Caco-2 (cell line): ENCODE data around the gene METTL5. TPM values are rescaled to one million over a fixed set of nuclear protein-coding genes. Genes with fewer than 3 reads are reported as not detected.

Experiments used
- BruUV-seq: library from RNA; stranded (reverse); fragments of 400-500 nt; replicated peaks from 2 replicates; lab custom pipeline; 2021; lab: Mats Ljungman, UMichigan
- CTCF ChIA-PET: fragments of 300-600 bp; sonication (Branson Sonifier 250); formaldehyde crosslinking; loops from one replicate; lab custom pipeline; 2022; ENCODE audit warnings: antibody characterized with exemption; lab: Charles Lee
- POLR2A ChIA-PET: fragments of 300-600 bp; sonication (Branson Sonifier 250); formaldehyde crosslinking; loops from one replicate; lab custom pipeline; 2022; ENCODE audit warnings: antibody characterized with exemption; lab: Charles Lee
- DNase-seq, 2 experiments: peaks; one replicate each; pipeline versions ENCODE4 v3.0.0 to v3.0.0-alpha.2; 2020 to 2022
- H3K27me3 ChIP-seq: replicated peaks from 2 replicates; pipeline ENCODE4 v1.6.0; 2011; ENCODE audit warnings: low read length; ENCODE audit not compliant: control insufficient read depth, insufficient read depth
- H3K36me3 ChIP-seq: 2 replicates; pipeline ENCODE4 v1.5.1; 2011; ENCODE audit warnings: low read length; ENCODE audit not compliant: control insufficient read depth, insufficient read depth
- H3K4me1 ChIP-seq: fragments of 250-450 bp; sonication (Bioruptor Pico); 2 replicates; pipeline ENCODE4 v1.5.1; 2020; ENCODE audit warnings: mild to moderate bottlenecking
- H3K4me3 ChIP-seq: 2 replicates; pipeline ENCODE4 v1.5.1; 2011; ENCODE audit warnings: low read depth, mild to moderate bottlenecking, control low read depth, low read length
- H3K9me3 ChIP-seq: fragments of 250-450 bp; sonication (Bioruptor Pico); 2 replicates; pipeline ENCODE4 v1.5.1; 2020; ENCODE audit warnings: mild to moderate bottlenecking, moderate library complexity
- H3K27ac Mint-ChIP-seq: one replicate; pipeline ENCODE4 v1.8.0; 2022; ENCODE audit warnings: mixed read lengths; ENCODE audit not compliant: unreplicated experiment
- H3K27me3 Mint-ChIP-seq: one replicate; pipeline ENCODE4 v1.8.0; 2022; ENCODE audit warnings: mixed read lengths; ENCODE audit not compliant: insufficient read depth, unreplicated experiment
- H3K36me3 Mint-ChIP-seq: one replicate; pipeline ENCODE4 v1.8.0; 2022; ENCODE audit warnings: mild to moderate bottlenecking, mixed read lengths; ENCODE audit not compliant: insufficient read depth, unreplicated experiment
- H3K4me1 Mint-ChIP-seq: one replicate; pipeline ENCODE4 v1.8.0; 2022; ENCODE audit warnings: low read depth, mixed read lengths; ENCODE audit not compliant: unreplicated experiment
- H3K4me3 Mint-ChIP-seq: one replicate; pipeline ENCODE4 v1.8.0; 2022; ENCODE audit warnings: mild to moderate bottlenecking, moderate library complexity, mixed read lengths; ENCODE audit not compliant: unreplicated experiment
- H3K9me3 Mint-ChIP-seq: one replicate; pipeline ENCODE4 v1.8.0; 2022; ENCODE audit warnings: mixed read lengths; ENCODE audit not compliant: unreplicated experiment
- intact Hi-C: fragments of 100-400 bp; cut with micrococcal nuclease; formaldehyde crosslinking; loops from one replicate; pipeline ENCODE4 v1.10.0; 2022; ENCODE audit not compliant: unreplicated experiment
- total RNA-seq: library from RNA; stranded (reverse); gene quantifications from 2 replicates; pipeline ENCODE4 v1.2.3, GENCODE V29; 2022
- TF ChIP-seq, protein P1 (sequence below), 2 experiments: fragments of 200-600 bp in 1 of 2; IDR thresholded peaks; 1 replicate in 1 of 2; 2 replicates in 1 of 2; pipeline versions ENCODE4 v1.5.1 to v1.8.0; 2011 to 2022; ENCODE audit warnings: antibody characterized with exemption in 1 of 2, control low read depth in 1 of 2, inconsistent platforms in 1 of 2, low read depth in 1 of 2, low read length in 1 of 2, mild to moderate bottlenecking in 1 of 2, moderate library complexity in 1 of 2; ENCODE audit not compliant: insufficient read depth in 1 of 2, severe bottlenecking in 1 of 2, unreplicated experiment in 1 of 2

METTL5 gene
- total RNA-seq, 1 experiment from 2014 or later = 82.4 TPM

- Histone ChIP-seq H3K9me3 (no peaks in the 10 kb centered on the region), H3K4me3 (no peak overlapping the region), H3K36me3 (no peaks in the 10 kb centered on the region; the same call in 1 of the 2 replicates), H3K4me1 (no peaks in the 10 kb centered on the region), H3K27me3 (no peaks in the 10 kb centered on the region)
- Mint-ChIP-seq H3K36me3 (peaks cover 67% of the 10 kb centered on the region), H3K27ac (no peak overlapping the region), H3K4me1 (no peaks in the 10 kb centered on the region), H3K27me3 (no peaks in the 10 kb centered on the region), H3K4me3 (no peak overlapping the region), H3K9me3 (no peaks in the 10 kb centered on the region)
- TF ChIP-seq, protein P1, sequence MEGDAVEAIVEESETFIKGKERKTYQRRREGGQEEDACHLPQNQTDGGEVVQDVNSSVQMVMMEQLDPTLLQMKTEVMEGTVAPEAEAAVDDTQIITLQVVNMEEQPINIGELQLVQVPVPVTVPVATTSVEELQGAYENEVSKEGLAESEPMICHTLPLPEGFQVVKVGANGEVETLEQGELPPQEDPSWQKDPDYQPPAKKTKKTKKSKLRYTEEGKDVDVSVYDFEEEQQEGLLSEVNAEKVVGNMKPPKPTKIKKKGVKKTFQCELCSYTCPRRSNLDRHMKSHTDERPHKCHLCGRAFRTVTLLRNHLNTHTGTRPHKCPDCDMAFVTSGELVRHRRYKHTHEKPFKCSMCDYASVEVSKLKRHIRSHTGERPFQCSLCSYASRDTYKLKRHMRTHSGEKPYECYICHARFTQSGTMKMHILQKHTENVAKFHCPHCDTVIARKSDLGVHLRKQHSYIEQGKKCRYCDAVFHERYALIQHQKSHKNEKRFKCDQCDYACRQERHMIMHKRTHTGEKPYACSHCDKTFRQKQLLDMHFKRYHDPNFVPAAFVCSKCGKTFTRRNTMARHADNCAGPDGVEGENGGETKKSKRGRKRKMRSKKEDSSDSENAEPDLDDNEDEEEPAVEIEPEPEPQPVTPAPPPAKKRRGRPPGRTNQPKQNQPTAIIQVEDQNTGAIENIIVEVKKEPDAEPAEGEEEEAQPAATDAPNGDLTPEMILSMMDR (IDR thresholded peaks at IDR 0.05; ENCODE audit: insufficient read depth in 1 of 2, low read depth in 1 of 2, low read length in 1 of 2, severe bottlenecking in 1 of 2, unreplicated experiment in 1 of 2) = no peak
- intact Hi-C loops = no loop called here
- ChIA-PET CTCF (no interaction called here), POLR2A (no interaction called here)
- DNase-seq = no peak
- no TSS peak for BruUV-seq
These were observed 21.2 kb downstream of the METTL5 start for GRCh38 chr2:169803480-169803879.

GRCh38 chr2:169798718-169799592 lies 25.8 kb downstream of the METTL5 start, which contains the start of gene SSB:
TSS of gene SSB (plus strand) at chr2:169798871. CDS start at chr2:169800961, 2,090 bp downstream.
- no TSS peak for BruUV-seq
- intact Hi-C loops = no loop called here
- peaks cover 37% of the 10 kb centered on the region for H3K36me3 Mint-ChIP-seq
- Histone ChIP-seq H3K4me3 (peak within 1 kb of the TSS; percentile 68), H3K36me3 (no peaks in the 10 kb centered on the region), H3K9me3 (peaks cover 4% of the 10 kb centered on the region; the same call in 1 of the 2 replicates), H3K4me1 (peaks cover 16% of the 10 kb centered on the region), H3K27me3 (no peaks in the 10 kb centered on the region)
- H3K9me3 Mint-ChIP-seq = peaks cover 10% of the 10 kb centered on the region
- peak within 1 kb of the TSS; percentile 86 for H3K4me3 Mint-ChIP-seq
- TF ChIP-seq, protein P1 (IDR thresholded peaks at IDR 0.05; ENCODE audit: insufficient read depth in 1 of 2, low read depth in 1 of 2, low read length in 1 of 2, severe bottlenecking in 1 of 2, unreplicated experiment in 1 of 2) = no peak
- ChIA-PET CTCF (interaction anchor here (0.7 kb wide), 1 partner anchor 129 kb away, joined by 6 read pairs; no protein-coding TSS in a partner anchor), POLR2A (interaction anchor here (0.6 to 0.9 kb wide), 4 partner anchors 14 to 127 kb away, joined by 3 to 14 read pairs (median 6); no protein-coding TSS in a partner anchor)
- peak within 1 kb of the TSS; percentile 85 for H3K27ac Mint-ChIP-seq
- peak; percentile 94 to 96 for DNase-seq
- H3K27me3 Mint-ChIP-seq = no peaks in the 10 kb centered on the region
- H3K4me1 Mint-ChIP-seq = peaks cover 18% of the 10 kb centered on the region

DNA sequence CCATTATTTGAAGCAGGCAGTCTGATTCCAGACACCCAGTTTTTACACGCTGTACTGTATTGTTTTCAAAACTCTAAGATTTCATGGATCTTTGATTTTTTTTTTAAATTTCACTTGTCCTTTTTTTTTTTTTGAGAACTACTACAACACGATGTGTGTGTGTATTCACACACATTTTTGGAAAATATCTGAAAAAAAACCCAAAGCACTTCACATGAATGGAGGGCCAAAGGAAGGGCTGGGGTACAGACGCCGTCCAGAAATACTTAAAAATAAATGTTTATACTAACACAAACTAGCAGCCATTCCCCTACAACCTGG lies 26.3 kb downstream of the METTL5 start:
- intact Hi-C loops = no loop called here
- CTCF ChIA-PET = interaction anchor here (0.7 kb wide), 1 partner anchor 130 kb away, joined by 6 read pairs; no protein-coding TSS in a partner anchor
- no peaks in the 10 kb centered on the region for H3K27me3 ChIP-seq

More for the DNA sequence above, 26.3 kb downstream of the METTL5 start:
- POLR2A ChIA-PET = interaction anchor here (0.7 to 0.9 kb wide), 2 partner anchors 14 to 51 kb away, joined by 3 to 7 read pairs; no protein-coding TSS in a partner anchor
- Mint-ChIP-seq H3K4me1 (peaks cover 18% of the 10 kb centered on the region), H3K4me3 (peak overlapping the region; percentile 86), H3K27ac (peak overlapping the region; percentile 76), H3K27me3 (no peaks in the 10 kb centered on the region), H3K9me3 (peaks cover 12% of the 10 kb centered on the region), H3K36me3 (peaks cover 32% of the 10 kb centered on the region)
- H3K9me3 ChIP-seq = peaks cover 4% of the 10 kb centered on the region; the same call in 1 of the 2 replicates
- DNase-seq = no peak
- no peaks in the 10 kb centered on the region for H3K36me3 ChIP-seq
- TF ChIP-seq, protein P1 (IDR thresholded peaks at IDR 0.05; ENCODE audit: insufficient read depth in 1 of 2, low read depth in 1 of 2, low read length in 1 of 2, severe bottlenecking in 1 of 2, unreplicated experiment in 1 of 2) = no peak
- BruUV-seq = no TSS peak
- H3K4me3 ChIP-seq = peak overlapping the region; percentile 68
- peaks cover 16% of the 10 kb centered on the region for H3K4me1 ChIP-seq
